Right lobe of liver (tissue), 6 donors: ENCODE data around the gene CLPTM1. TPM values are rescaled to one million over a fixed set of nuclear protein-coding genes. Genes with fewer than 3 reads are reported as not detected.

Source experiments
- ATAC-seq, 4 donors: fragments of 200-7000 bp; cut with Tn5 transposase; one replicate each; pipeline ENCODE4 v1.9.1; 2020; ENCODE audit warnings: mild to moderate bottlenecking in 4 of 4, moderate library complexity in 4 of 4
- DNase-seq, 3 donors: peaks; one replicate each; pipeline ENCODE4 v3.0.0-alpha.2; 2020
- H3K27ac ChIP-seq, 3 donors: fragments of 200-600 bp; one replicate each; pipeline ENCODE4 v1.8.0; 2022
- H3K27me3 ChIP-seq, 2 donors: fragments of 200-600 bp; one replicate each; pipeline ENCODE4 v1.8.0; 2022
- H3K36me3 ChIP-seq, 4 donors: fragments of 200-600 bp; sonication (generic) in 1 of 4; one replicate each; pipeline versions ENCODE4 v1.5.1 to v1.8.0; 2017 to 2022; ENCODE audit warnings: control low read depth in 1 of 4
- H3K4me1 ChIP-seq, 4 donors: fragments of 200-600 bp; sonication (generic) in 1 of 4; one replicate each; pipeline versions ENCODE4 v1.5.1 to v1.8.0; 2017 to 2022; ENCODE audit warnings: control low read depth in 1 of 4
- H3K4me3 ChIP-seq, 3 donors: fragments of 200-600 bp; one replicate each; pipeline ENCODE4 v1.8.0; 2022
- H3K9me3 ChIP-seq, 4 donors: fragments of 200-600 bp; sonication (generic) in 1 of 4; one replicate each; pipeline versions ENCODE4 v1.5.1 to v1.8.0; 2017 to 2022; ENCODE audit warnings: control low read depth in 1 of 4
- CTCF ChIP-seq, 4 donors: fragments of 200-600 bp in 3 of 4; fragments of 450-650 bp in 1 of 4; IDR thresholded peaks; one replicate each; pipeline versions ENCODE4 v1.5.1 to v1.8.0; 2016 to 2022; ENCODE audit warnings: antibody characterized with exemption in 4 of 4, mild to moderate bottlenecking in 2 of 4
- POLR2A ChIP-seq: fragments of 450-650 bp; IDR thresholded peaks from one replicate; pipeline ENCODE4 v1.6.1; 2017; ENCODE audit warnings: antibody characterized with exemption, mild to moderate bottlenecking
- WGBS: methylation state at CpG from one replicate; pipeline ENCODE4 v1.1.6; 2018; ENCODE audit warnings: low coverage, low lambda C conversion rate; ENCODE audit not compliant: insufficient coverage; ENCODE audit errors: missing lambda C conversion rate; 5-methylcytosine and 5-hydroxymethylcytosine counted together
- intact Hi-C, 2 donors: fragments of 100-400 bp; cut with DNase I; formaldehyde crosslinking; loops; one replicate each; pipeline versions ENCODE4 v1.11.2 to v1.14.1; 2022
- total RNA-seq, 6 experiments: library from RNA; depleted of rRNA in 2 of 6; stranded (reverse); fragments of >200 nt in 2 of 6; fragmentation: NEBNext Ultra II Directional in 3 of 6; extraction: Animal tissue kit (Norgen Biotek cat#: 25700) in 3 of 6; gene quantifications; one replicate each; pipeline versions ENCODE4 v1.1.0 to v1.2.4, GENCODE V29; 2016 to 2023
- donor health status: DM: no; HTN: yes; CAD: no.
- donor health status: DM: no; HTN: no; CAD: no.
- donor health status: DM: no; HTN: no; CAD: no.
- donor health status: DM: no; HTN: yes; CAD: no.
- donor health status: DM: no; HTN: yes; CAD: no.

The CLPTM1 gene
- total RNA-seq, 6 experiments from 2014 or later: 78.7 to 90.6 (median 83.9) TPM

- no peak for DNase-seq
- TF ChIP-seq POLR2A: no peak
- TF ChIP-seq CTCF (IDR thresholded peaks at IDR 0.05): no peak
- intact Hi-C loops: no loop called here
- H3K4me3 ChIP-seq: no peak overlapping the region
- no peak overlapping the region for H3K27ac ChIP-seq
- peak in 1 of 4 donors; percentile 11 for ATAC-seq
- peaks cover 0 to 61% (median 8%) of the 10 kb centered on the region in 4 donors for H3K36me3 ChIP-seq
- WGBS: 80% methylated on average over 4 of the region's 9 CpGs
- no peaks in the 10 kb centered on the region for H3K9me3 ChIP-seq
- no peaks in the 10 kb centered on the region for H3K4me1 ChIP-seq
- H3K27me3 ChIP-seq: no peaks in the 10 kb centered on the region
Observed at GRCh38 chr19:44984005-44984404, 28.8 kb downstream of the CLPTM1 start.

DNA sequence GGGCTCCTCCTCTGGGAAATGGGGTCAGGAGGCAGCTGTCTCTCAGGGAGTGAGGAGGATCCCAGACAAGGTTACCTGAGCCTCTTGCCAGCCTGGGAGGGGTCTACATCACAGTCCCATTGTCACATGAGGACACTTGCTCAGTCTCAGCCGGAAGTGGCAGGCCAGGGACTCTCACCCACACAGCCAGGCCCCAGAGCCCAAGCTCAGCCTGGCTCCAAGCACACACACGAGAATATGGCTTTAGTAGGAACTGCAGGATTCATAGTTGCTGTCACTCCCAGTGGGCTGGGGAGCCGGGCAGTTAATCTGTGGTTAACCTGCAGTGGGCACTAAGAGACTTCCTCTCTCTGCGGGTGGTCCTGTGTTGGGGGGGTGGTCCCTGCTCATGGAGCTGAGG, 30.3 kb downstream of the CLPTM1 start:
- Histone ChIP-seq H3K27me3 (no peaks in the 10 kb centered on the region), H3K36me3 (peaks cover 0 to 51% (median 5%) of the 10 kb centered on the region in 4 donors), H3K4me1 (no peaks in the 10 kb centered on the region), H3K27ac (no peak overlapping the region), H3K4me3 (no peak overlapping the region), H3K9me3 (no peaks in the 10 kb centered on the region)
- DNase-seq (no peak), ATAC-seq (no peak)
- intact Hi-C loops: no loop called here
- WGBS: no CpG with 5 or more reads among the region's 4 CpGs
- TF ChIP-seq CTCF (IDR thresholded peaks at IDR 0.05): no peak
- no peak for TF ChIP-seq POLR2A

DNA sequence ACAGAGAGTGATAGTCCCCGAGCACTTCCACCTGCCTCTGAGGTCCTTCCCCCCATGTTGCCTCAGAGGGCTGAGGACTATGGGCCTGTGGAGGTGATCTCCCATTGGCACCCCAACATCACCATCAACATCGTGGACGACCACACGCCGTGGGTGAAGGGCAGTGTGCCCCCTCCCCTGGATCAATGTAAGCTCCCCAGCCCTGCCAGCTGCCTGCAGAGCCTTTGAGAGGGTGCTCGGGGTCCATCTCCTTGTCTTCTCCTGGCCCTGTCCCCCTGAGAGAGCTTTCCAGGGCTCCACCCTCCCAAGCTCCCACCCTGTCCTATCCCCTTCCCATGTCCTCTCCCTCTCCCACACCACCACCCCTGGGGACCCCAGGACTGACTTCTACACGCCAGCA, 31.2 kb downstream of the CLPTM1 start:
- no peak for DNase-seq
- Histone ChIP-seq H3K27me3 (no peaks in the 10 kb centered on the region), H3K36me3 (peaks cover 0 to 52% (median 9%) of the 10 kb centered on the region in 4 donors), H3K4me3 (no peak overlapping the region), H3K4me1 (no peaks in the 10 kb centered on the region), H3K9me3 (no peaks in the 10 kb centered on the region), H3K27ac (no peak overlapping the region)
- ATAC-seq: no peak
- WGBS: 73% methylated on average over 2 of the region's 7 CpGs
- intact Hi-C loops: no loop called here
- TF ChIP-seq POLR2A (no peak), CTCF (IDR thresholded peaks at IDR 0.05) (no peak)

- no peaks in the 10 kb centered on the region for H3K9me3 ChIP-seq
- no peaks in the 10 kb centered on the region for H3K27me3 ChIP-seq
- intact Hi-C loops: no loop called here
- no peak for DNase-seq
- no peaks in the 10 kb centered on the region for H3K4me1 ChIP-seq
- WGBS: no CpG with 5 or more reads among the region's 20 CpGs
- H3K27ac ChIP-seq: no peak overlapping the region
- no peak for TF ChIP-seq POLR2A
- TF ChIP-seq CTCF (IDR thresholded peaks at IDR 0.05): no peak
- H3K36me3 ChIP-seq: peaks cover 0 to 50% (median 10%) of the 10 kb centered on the region in 4 donors
- H3K4me3 ChIP-seq: no peak overlapping the region
- no peak for ATAC-seq
Observed at GRCh38 chr19:44987148-44987675, 32.0 kb downstream of the CLPTM1 start.

GRCh38 chr19:44988273-44988672, 33.1 kb downstream of the CLPTM1 start:
- Histone ChIP-seq H3K36me3 (peaks cover 0 to 55% (median 14%) of the 10 kb centered on the region in 4 donors), H3K27me3 (no peaks in the 10 kb centered on the region), H3K9me3 (no peaks in the 10 kb centered on the region), H3K4me3 (no peak overlapping the region), H3K4me1 (no peaks in the 10 kb centered on the region), H3K27ac (no peak overlapping the region)
- WGBS: no CpG with 5 or more reads among the region's 9 CpGs
- DNase-seq (no peak), ATAC-seq (no peak)
- TF ChIP-seq POLR2A (no peak), CTCF (IDR thresholded peaks at IDR 0.05) (no peak)
- intact Hi-C loops: no loop called here
